LNCaP clone FGC (cell line): ENCODE measurements around the gene CUL9.

Source experiments
- DNase-seq: peaks from one replicate; pipeline ENCODE4 v3.0.0-alpha.2; 2011; ENCODE audit warnings: low read depth
- H3K4me3 ChIP-seq: 2 replicates; pipeline ENCODE4 v1.5.1; 2011; ENCODE audit warnings: mild to moderate bottlenecking, low read depth, low read length, control low read depth
- CTCF ChIP-seq: IDR thresholded peaks from 2 replicates; pipeline ENCODE4 v1.5.1; 2012; ENCODE audit warnings: mild to moderate bottlenecking; ENCODE audit not compliant: control insufficient read depth, insufficient read depth; ENCODE audit errors: extremely low read depth

The CUL9 gene

GRCh38 chr6:43163899-43164298 lies 18.1 kb upstream of the CUL9 start:
- TF ChIP-seq CTCF: no peak
- DNase-seq: no peak
- no peak overlapping the region for H3K4me3 ChIP-seq

DNA sequence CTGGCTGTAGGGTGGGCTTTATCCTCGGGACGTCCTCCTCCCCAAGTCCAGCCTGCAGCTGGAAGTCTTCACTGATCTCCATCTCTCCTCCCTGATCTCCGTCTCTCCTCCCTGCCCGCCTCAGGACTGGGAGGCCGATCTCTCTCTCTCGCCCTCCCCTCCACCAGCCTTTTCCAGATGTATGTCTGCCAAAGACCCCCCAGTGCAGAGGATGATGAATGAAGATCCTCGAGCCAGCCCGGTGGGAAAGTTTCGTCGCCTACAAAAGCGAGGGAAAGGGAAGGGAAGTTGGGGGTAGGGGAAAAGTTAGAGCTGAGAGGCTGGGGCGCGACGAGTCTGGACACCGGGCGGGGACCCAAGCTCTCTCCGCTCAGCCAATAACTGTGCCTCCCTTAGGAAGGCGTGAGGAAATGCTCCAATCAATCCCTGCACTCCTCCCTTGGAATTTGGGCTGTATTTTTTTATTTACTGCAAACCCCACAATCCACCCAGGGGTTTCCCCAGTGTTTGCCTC lies 11.5 kb upstream of the CUL9 start:
- peak; percentile 64 for DNase-seq
- H3K4me3 ChIP-seq: peak overlapping the region; percentile 79
- TF ChIP-seq CTCF: no peak

DNA sequence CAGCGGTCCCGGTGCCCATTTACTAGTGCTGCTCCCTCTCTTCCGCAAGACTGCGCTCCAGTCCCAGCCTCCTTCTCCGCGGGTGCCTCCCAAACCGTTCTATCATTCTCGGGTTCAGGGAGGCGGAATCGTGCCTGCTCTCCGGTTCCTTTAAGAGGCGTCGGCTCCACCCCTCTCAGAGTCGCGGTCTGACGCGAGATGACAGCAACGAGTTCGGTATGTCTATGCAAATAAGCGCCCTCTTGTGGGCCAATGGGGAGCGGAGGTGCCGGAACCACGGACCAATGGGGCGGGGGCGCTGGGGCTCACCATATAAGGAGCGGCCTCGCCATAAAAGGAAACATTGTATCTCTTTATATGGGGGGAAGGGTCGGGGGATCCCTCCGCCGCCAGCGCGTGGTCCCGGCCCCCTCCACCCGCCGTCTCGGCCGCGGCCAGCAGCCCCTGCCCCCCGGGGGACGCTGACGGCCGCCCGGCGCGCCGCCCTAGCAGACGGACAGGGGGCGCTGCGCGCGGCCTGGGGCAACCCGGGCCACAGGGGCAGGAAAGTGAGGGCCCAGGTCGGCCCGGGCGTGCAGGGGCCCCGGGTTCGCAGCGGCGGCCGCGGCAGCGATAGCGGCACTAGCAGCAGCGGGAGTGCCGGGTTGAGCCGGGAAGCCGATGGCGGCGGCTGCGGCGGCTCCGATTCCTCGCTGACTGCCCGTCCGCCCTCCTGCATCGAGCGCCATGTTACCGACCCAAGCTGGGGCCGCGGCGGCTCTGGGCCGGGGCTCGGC lies 10.9 kb upstream of the CUL9 start, which contains the start of gene SRF:
TSS of gene SRF (plus strand) at position 339 of the 776 bp plus-strand sequence. CDS start at position 727, 388 bp downstream.
- DNase-seq: peak; percentile 96
- TF ChIP-seq CTCF: peak; percentile 68
- H3K4me3 ChIP-seq: peak within 1 kb of the TSS; percentile 79

DNA sequence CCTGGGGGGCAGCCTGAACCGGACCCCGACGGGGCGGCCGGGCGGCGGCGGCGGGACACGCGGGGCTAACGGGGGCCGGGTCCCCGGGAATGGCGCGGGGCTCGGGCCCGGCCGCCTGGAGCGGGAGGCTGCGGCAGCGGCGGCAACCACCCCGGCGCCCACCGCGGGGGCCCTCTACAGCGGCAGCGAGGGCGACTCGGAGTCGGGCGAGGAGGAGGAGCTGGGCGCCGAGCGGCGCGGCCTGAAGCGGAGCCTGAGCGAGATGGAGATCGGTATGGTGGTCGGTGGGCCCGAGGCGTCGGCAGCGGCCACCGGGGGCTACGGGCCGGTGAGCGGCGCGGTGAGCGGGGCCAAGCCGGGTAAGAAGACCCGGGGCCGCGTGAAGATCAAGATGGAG lies 10.3 kb upstream of the CUL9 start:
- no peak for DNase-seq
- no peak for TF ChIP-seq CTCF
- H3K4me3 ChIP-seq: peak overlapping the region; percentile 79

GRCh38 chr6:43172104-43173007 lies 9.6 kb upstream of the CUL9 start:
- no peak for DNase-seq
- no peak for TF ChIP-seq CTCF
- peak overlapping the region; percentile 79 for H3K4me3 ChIP-seq

- no peak for TF ChIP-seq CTCF
- H3K4me3 ChIP-seq: peak overlapping the region; percentile 35; the same call in 1 of the 2 replicates
- DNase-seq: no peak
Measured at GRCh38 chr6:43173591-43174262, 8.3 kb upstream of the CUL9 start.
